B cell (primary cell): ENCODE data around the gene APBB3. TPM values are rescaled to one million over a fixed set of nuclear protein-coding genes. Genes with fewer than 3 reads are reported as not detected.

Experiments used
- ATAC-seq: fragments of 200-7000 bp; cut with Tn5 transposase; one replicate; pipeline ENCODE4 v1.10.0; 2021; ENCODE audit warnings: low read depth, mild to moderate bottlenecking, moderate number of reproducible peaks, moderate library complexity
- CTCF ChIA-PET: fragments of 350-600 bp; sonication (Branson Sonifier 250); formaldehyde crosslinking; loops from one replicate; lab custom pipeline; 2021; ENCODE audit warnings: antibody characterized with exemption, inconsistent platforms; lab: Charles Lee
- POLR2A ChIA-PET: fragments of 350-600 bp; sonication (Branson Sonifier 250); formaldehyde crosslinking; loops from one replicate; lab custom pipeline; 2021; ENCODE audit warnings: antibody characterized with exemption; lab: Charles Lee
- DNase-seq: peaks from one replicate; pipeline ENCODE4 v3.0.0; 2013
- H2AFZ ChIP-seq: 2 replicates; pipeline ENCODE4 v1.6.1; 2012; ENCODE audit warnings: mild to moderate bottlenecking, low read depth, low read length; ENCODE audit not compliant: insufficient read depth, poor library complexity, severe bottlenecking
- H3K27ac ChIP-seq, 2 donors: 1 replicate in 1 of 2; 2 replicates in 1 of 2; pipeline ENCODE4 v1.5.1; 2012 to 2013; ENCODE audit warnings: low read length in 2 of 2, mild to moderate bottlenecking in 2 of 2, moderate library complexity in 1 of 2
- H3K27me3 ChIP-seq, 4 experiments: fragments of 200-600 bp in 1 of 4; sonication (generic) in 1 of 4; replicated peaks in 1 of 4; 1 replicate in 2 of 4; 2 replicates in 2 of 4; pipeline versions ENCODE4 v1.6.1 to v1.7.0; 2013 to 2016; ENCODE audit warnings: low read length in 3 of 4, mild to moderate bottlenecking in 2 of 4, mixed read lengths in 1 of 4, moderate library complexity in 1 of 4; ENCODE audit not compliant: insufficient read depth in 4 of 4, control insufficient read depth in 3 of 4; ENCODE audit errors: control extremely low read depth in 1 of 4
- H3K36me3 ChIP-seq, 2 experiments: replicated peaks in 1 of 2; 1 replicate in 1 of 2; 2 replicates in 1 of 2; pipeline versions ENCODE4 v1.6.1 to v1.7.1; 2013; ENCODE audit warnings: low read length in 1 of 2; ENCODE audit not compliant: insufficient read depth in 2 of 2, control insufficient read depth in 1 of 2; ENCODE audit errors: control extremely low read depth in 1 of 2, extremely low read depth in 1 of 2
- H3K4me1 ChIP-seq, 2 donors: fragments of 200-600 bp in 1 of 2; sonication (generic) in 1 of 2; 1 replicate in 1 of 2; 2 replicates in 1 of 2; pipeline versions ENCODE4 v1.5.1 to v1.6.1; 2013 to 2017; ENCODE audit warnings: low read length in 2 of 2; ENCODE audit not compliant: control insufficient read depth in 2 of 2, insufficient read depth in 2 of 2
- H3K4me2 ChIP-seq: replicated peaks from 2 replicates; pipeline ENCODE3; 2012; ENCODE audit warnings: mild to moderate bottlenecking, low read depth, low read length; ENCODE audit not compliant: poor library complexity, severe bottlenecking
- H3K4me3 ChIP-seq, 5 experiments: fragments of 200-600 bp in 1 of 5; sonication (generic) in 1 of 5; 1 replicate in 3 of 5; 2 replicates in 2 of 5; pipeline versions ENCODE4 v1.5.1 to v1.7.0; 2011 to 2016; ENCODE audit warnings: low read length in 4 of 5, mild to moderate bottlenecking in 4 of 5, low read depth in 2 of 5, control low read depth in 1 of 5, moderate library complexity in 1 of 5; ENCODE audit not compliant: insufficient read depth in 1 of 5; ENCODE audit errors: control extremely low read depth in 1 of 5, extremely low read depth in 1 of 5
- H3K79me2 ChIP-seq: fragments of 200-600 bp; sonication (generic); one replicate; pipeline ENCODE4 v1.6.0; 2016; ENCODE audit warnings: low read length; ENCODE audit not compliant: control insufficient read depth, insufficient read depth
- H3K9ac ChIP-seq: fragments of 200-600 bp; sonication (generic); 2 replicates; pipeline ENCODE4 v1.6.1; 2017; ENCODE audit warnings: mild to moderate bottlenecking, low read length, moderate library complexity
- H3K9me3 ChIP-seq, 3 donors: one replicate each; pipeline versions ENCODE4 v1.6.1 to v1.7.1; 2013; ENCODE audit warnings: low read length in 2 of 3; ENCODE audit not compliant: control insufficient read depth in 2 of 3, insufficient read depth in 1 of 3; ENCODE audit errors: control extremely low read depth in 1 of 3
- H4K20me1 ChIP-seq: 2 replicates; pipeline ENCODE4 v1.6.0; 2012; ENCODE audit warnings: mild to moderate bottlenecking, low read length; ENCODE audit not compliant: insufficient read depth, control insufficient read depth, poor library complexity, severe bottlenecking
- H3K27ac Mint-ChIP-seq: one replicate; pipeline ENCODE4 v1.8.0; 2021; ENCODE audit warnings: mixed read lengths
- H3K27me3 Mint-ChIP-seq: one replicate; pipeline ENCODE4 v1.8.0; 2021; ENCODE audit warnings: mixed read lengths
- H3K4me1 Mint-ChIP-seq: one replicate; pipeline ENCODE4 v1.8.0; 2021; ENCODE audit warnings: mixed read lengths
- H3K4me3 Mint-ChIP-seq: one replicate; pipeline ENCODE4 v1.8.0; 2021; ENCODE audit warnings: mixed read lengths
- H3K9me3 Mint-ChIP-seq: one replicate; pipeline ENCODE4 v1.8.0; 2022; ENCODE audit warnings: mixed read lengths; ENCODE audit not compliant: insufficient read depth
- EZH2 ChIP-seq: IDR thresholded peaks from 2 replicates; pipeline ENCODE4 v1.6.1; 2012; ENCODE audit warnings: borderline replicate concordance, low read depth, mild to moderate bottlenecking, moderate library complexity, low read length; ENCODE audit not compliant: insufficient read depth, poor library complexity, severe bottlenecking
- WGBS: methylation state at CpG from one replicate; pipeline ENCODE4 v1.1.5; 2013; ENCODE audit warnings: missing lambda C conversion rate; ENCODE audit not compliant: insufficient coverage; 5-methylcytosine and 5-hydroxymethylcytosine counted together
- intact Hi-C: fragments of 100-400 bp; cut with micrococcal nuclease; formaldehyde crosslinking; loops from one replicate; pipeline ENCODE4 v1.10.0; 2022
- polyA plus RNA-seq: library from polyadenylated mRNA; depleted of rRNA; stranded (reverse); fragments of >200 nt; gene quantifications from 2 replicates; pipeline ENCODE4 v1.2.3, GENCODE V29; 2012
- total RNA-seq, 2 donors: library from RNA; stranded (reverse); fragments of 120-200 nt in 1 of 2; gene quantifications; 1 replicate in 1 of 2; 2 replicates in 1 of 2; pipeline versions ENCODE4 v1.2.3 to v1.2.4, GENCODE V29; 2013 to 2022
- TF ChIP-seq, protein P1 (sequence below): fragments of 200-600 bp; IDR thresholded peaks from one replicate; pipeline ENCODE4 v1.8.0; 2022; ENCODE audit warnings: antibody characterized with exemption, mild to moderate bottlenecking

Gene APBB3
- total and polyA plus RNA-seq, 2 donors (not counting 1 experiment from before 2014, with no cell fraction given) = 73.9 to 126 TPM

DNA sequence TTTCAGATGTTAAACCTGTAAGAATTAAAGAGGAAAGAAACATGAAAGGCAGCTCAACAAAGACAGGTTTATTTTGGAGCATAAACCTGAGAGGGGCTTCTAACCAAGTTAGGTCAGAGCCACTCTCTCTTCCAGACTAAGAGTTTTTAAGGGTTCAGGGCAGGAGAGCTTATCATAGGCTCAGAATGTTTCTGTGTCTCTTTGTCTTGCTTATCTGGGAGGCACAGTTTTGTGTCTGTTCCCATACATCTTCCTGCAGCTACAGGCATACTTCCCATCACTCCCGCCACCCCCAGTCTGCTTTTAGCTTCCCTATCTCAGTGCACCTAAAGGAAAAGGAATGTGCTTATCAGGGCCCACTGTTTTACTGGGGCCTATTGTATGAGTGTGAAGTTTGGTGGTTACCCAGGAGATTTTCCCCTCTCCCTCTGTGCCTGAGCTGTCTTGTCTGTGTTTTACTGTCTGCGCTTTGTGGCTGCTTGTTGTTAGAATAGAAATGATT, 46.7 kb upstream of the APBB3 start:
- no peak overlapping the region for H3K27ac ChIP-seq
- intact Hi-C loops = no loop called here
- H3K27me3 Mint-ChIP-seq = peaks cover 3% of the 10 kb centered on the region
- TF ChIP-seq, protein P1, sequence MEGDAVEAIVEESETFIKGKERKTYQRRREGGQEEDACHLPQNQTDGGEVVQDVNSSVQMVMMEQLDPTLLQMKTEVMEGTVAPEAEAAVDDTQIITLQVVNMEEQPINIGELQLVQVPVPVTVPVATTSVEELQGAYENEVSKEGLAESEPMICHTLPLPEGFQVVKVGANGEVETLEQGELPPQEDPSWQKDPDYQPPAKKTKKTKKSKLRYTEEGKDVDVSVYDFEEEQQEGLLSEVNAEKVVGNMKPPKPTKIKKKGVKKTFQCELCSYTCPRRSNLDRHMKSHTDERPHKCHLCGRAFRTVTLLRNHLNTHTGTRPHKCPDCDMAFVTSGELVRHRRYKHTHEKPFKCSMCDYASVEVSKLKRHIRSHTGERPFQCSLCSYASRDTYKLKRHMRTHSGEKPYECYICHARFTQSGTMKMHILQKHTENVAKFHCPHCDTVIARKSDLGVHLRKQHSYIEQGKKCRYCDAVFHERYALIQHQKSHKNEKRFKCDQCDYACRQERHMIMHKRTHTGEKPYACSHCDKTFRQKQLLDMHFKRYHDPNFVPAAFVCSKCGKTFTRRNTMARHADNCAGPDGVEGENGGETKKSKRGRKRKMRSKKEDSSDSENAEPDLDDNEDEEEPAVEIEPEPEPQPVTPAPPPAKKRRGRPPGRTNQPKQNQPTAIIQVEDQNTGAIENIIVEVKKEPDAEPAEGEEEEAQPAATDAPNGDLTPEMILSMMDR = no peak
- no peak for TF ChIP-seq EZH2
- H3K4me2 ChIP-seq = no peak overlapping the region
- peaks cover 13 to 15% of the 10 kb centered on the region in 2 donors for H3K4me1 ChIP-seq
- H3K27me3 ChIP-seq = no peaks in the 10 kb centered on the region
- H4K20me1 ChIP-seq = no peaks in the 10 kb centered on the region
- no peaks in the 10 kb centered on the region for H3K79me2 ChIP-seq
- ChIA-PET CTCF (interaction anchor here (0.6 kb wide), 1 partner anchor 23 kb away, joined by 4 read pairs; no protein-coding TSS in a partner anchor), POLR2A (interaction anchor here (1.4 kb wide), 1 partner anchor 210 kb away, joined by 5 read pairs; no protein-coding TSS in a partner anchor)
- H3K9me3 Mint-ChIP-seq = no peaks in the 10 kb centered on the region
- ATAC-seq (no peak), DNase-seq (no peak)
- H3K4me1 Mint-ChIP-seq = peaks cover 16% of the 10 kb centered on the region
- no peak overlapping the region for H3K9ac ChIP-seq
- H3K4me3 ChIP-seq = no peak overlapping the region
- no peaks in the 10 kb centered on the region for H3K36me3 ChIP-seq
- no CpG with 5 or more reads among the region's 2 CpGs for WGBS
- no peak overlapping the region for H3K4me3 Mint-ChIP-seq
- no peak overlapping the region for H2AFZ ChIP-seq
- no peaks in the 10 kb centered on the region for H3K9me3 ChIP-seq
- H3K27ac Mint-ChIP-seq = no peak overlapping the region

- 52% methylated on average over 3 of the region's 4 CpGs for WGBS
- ChIA-PET CTCF (no interaction called here), POLR2A (no interaction called here)
- H3K27ac Mint-ChIP-seq = no peak overlapping the region
- TF ChIP-seq, protein P1 = no peak
- H3K27ac ChIP-seq = no peak overlapping the region
- no peaks in the 10 kb centered on the region for H4K20me1 ChIP-seq
- peaks cover 3% of the 10 kb centered on the region for H3K27me3 Mint-ChIP-seq
- no peaks in the 10 kb centered on the region for H3K9me3 ChIP-seq
- no peak overlapping the region for H3K4me3 Mint-ChIP-seq
- H3K9ac ChIP-seq = no peak overlapping the region
- no peak overlapping the region for H2AFZ ChIP-seq
- H3K9me3 Mint-ChIP-seq = no peaks in the 10 kb centered on the region
- peaks cover 16% of the 10 kb centered on the region for H3K4me1 Mint-ChIP-seq
- intact Hi-C loops = no loop called here
- DNase-seq = no peak
- no peak overlapping the region for H3K4me2 ChIP-seq
- no peaks in the 10 kb centered on the region for H3K27me3 ChIP-seq
- no peak for ATAC-seq
- no peak overlapping the region for H3K4me3 ChIP-seq
- H3K4me1 ChIP-seq = peaks cover 13 to 15% of the 10 kb centered on the region in 2 donors
- no peaks in the 10 kb centered on the region for H3K79me2 ChIP-seq
- H3K36me3 ChIP-seq = no peaks in the 10 kb centered on the region
These were observed 44.7 kb upstream of the APBB3 start for GRCh38 chr5:140609126-140609525.
